Amniotic epithelial cell (primary cell): ENCODE measurements around the gene STARD10.
"Not testable (repeated sequence)": the region's sequence is repeated elsewhere in the genome, so short reads cannot be mapped to it uniquely, and the experiment has no call there.

Experiments
- DNase-seq: peaks from one replicate; pipeline ENCODE4 v3.0.0-alpha.2; 2010; ENCODE audit warnings: low read depth

STARD10 gene, protein sequence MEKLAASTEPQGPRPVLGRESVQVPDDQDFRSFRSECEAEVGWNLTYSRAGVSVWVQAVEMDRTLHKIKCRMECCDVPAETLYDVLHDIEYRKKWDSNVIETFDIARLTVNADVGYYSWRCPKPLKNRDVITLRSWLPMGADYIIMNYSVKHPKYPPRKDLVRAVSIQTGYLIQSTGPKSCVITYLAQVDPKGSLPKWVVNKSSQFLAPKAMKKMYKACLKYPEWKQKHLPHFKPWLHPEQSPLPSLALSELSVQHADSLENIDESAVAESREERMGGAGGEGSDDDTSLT

DNA sequence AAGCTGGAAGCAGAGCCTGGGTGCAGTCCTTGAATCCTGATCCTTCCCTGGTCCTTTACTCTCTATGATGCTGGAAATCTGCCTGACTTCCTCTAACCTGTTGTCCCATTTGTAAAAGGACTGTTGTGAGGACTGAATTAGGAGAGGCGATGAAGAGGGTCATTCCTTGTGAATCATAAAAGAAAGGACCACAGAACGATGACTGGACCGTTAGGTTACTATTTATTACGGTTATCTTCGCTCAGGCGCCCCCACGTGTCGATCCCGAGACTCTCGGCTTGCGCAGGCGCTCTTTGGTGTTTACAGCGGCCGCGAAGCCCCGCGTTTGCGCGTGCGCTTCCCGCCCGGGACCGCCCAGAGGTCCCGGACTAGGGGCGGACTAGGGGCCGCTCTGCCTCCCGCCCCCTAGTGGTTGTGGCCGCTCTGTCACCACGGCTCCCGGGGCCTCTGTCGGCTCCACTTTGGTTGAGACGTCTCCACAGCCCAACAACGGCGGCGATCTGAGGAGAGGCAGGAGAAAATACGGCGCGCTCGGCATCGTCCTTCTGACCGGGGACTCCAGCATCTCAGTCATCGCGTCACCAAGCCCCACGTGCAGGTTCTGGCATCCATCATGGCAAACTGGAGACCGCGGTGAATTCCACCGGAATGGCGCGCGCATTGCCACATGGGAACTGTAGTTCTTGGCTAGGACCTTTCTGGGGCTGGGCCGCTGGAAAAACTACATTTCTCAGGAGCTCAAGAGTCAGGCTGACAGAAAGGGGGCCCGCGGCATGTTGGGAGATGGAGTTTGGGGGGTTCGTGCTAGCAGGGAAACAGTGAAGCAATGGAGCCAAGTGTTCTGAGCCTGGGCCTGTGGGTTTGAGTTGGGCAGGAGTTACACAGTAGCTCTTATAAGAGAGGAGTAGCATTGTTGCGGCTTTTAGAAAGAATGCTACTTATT, at the start of gene STARD10:
STARD10 (minus strand) TSS at position 623 of the 943 bp plus-strand sequence. CDS start 12,866 bp downstream, outside the sequence.
- peak; percentile 92 for DNase-seq

DNA sequence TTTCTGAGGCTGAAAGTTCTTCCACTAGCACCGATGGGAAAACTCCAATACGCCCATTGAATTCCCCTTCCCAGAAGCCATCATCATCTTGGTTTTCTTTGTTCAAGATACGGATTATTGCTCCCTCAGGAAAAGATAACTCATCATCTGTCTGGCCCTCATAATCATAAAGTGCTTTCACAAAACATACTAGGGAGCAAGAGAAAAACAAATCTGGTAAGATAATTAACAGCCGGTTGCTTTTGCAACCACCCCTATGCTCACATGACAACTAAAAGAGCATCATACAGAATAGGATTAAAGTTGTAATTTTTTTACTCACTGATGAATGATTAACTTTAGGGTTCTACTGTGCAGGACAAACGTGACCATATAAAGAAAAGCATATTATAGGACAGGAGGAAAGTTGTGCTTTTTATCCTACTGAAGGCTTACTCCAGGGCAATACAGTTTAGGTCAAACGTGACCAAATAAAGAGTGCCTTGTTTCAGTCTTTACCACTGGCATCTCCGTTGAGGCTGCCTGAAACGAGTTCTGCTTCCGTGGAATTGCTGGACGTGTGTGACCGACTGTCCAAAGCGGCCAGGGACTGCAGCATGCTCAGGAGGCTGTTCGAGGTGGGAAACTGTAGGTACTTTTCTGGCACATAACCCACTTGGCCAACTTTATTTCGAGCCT, 48.9 kb upstream of the STARD10 start:
- DNase-seq: no peak

- DNase-seq: no peak
Measured at GRCh38 chr11:72842126-72842525, 48.3 kb upstream of the STARD10 start.

GRCh38 chr11:72841397-72841796, 47.5 kb upstream of the STARD10 start:
- no peak for DNase-seq

GRCh38 chr11:72840780-72841179, 46.9 kb upstream of the STARD10 start:
- DNase-seq: peak; percentile 98

- DNase-seq: peak; percentile 95
Measured at GRCh38 chr11:72838691-72839305, 45.0 kb upstream of the STARD10 start.

GRCh38 chr11:72836111-72836510, 42.3 kb upstream of the STARD10 start:
- no peak for DNase-seq

DNA sequence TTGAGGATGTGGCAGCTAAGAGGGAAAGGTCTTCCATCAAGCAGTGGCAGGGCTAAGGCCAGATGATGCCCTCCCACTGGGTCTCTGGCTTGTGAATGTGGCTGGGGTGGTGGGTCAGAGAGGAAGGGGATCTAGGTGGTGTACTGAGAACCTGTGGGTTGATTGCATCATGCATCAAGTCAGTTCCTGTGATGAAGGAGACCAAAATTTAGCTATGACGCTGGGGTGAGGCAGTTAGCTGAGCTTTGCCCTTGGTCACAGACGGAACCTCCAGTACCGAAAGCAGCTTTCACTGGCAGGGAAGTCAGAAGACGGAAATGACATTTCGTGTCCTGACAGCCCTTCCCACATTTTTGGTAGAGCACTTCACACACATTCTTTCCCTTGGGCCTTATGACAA, 41.1 kb upstream of the STARD10 start:
- no peak for DNase-seq

- DNase-seq: no peak
Measured at GRCh38 chr11:72833811-72834493, 40.1 kb upstream of the STARD10 start.

- no peak for DNase-seq
Measured at GRCh38 chr11:72833083-72833733, 39.4 kb upstream of the STARD10 start.

DNA sequence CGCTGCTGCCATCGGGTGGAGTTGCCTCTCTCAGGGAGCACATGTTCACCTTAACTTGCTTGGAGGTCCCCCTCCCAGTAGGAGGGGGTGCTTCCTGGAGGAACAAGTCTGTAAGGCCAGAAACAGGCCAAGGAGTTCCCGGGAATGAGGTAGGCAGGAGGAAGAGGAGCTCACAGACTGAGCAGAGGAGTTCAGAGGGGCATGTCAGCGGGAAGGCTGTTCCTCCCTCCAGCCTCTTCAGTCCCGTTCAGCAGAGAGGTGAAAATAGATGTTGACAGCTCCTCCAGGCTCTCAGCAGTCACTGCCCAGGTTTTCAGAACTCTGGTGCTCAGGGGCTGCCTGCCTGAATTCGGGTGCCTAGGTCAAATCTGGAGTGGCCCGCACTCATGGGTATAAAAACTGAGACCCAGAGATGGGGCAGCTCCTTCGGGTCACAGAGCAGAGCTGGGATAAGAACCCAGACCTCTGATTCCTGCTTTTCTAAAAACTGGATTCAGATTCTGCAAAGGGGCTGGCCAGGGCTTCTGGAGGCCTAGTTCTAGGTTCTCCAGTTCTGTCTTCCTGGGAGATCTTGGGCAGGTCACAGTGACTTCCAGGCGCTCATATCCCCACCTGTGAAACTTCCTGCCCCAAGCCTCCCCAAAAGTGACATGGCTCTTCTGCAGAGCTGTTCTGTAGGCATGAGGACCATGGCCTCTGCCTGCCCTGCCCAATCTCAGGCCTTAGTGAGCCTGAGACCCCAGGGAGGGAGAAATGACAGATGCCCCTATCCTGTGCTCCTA, 38.6 kb upstream of the STARD10 start:
- no peak for DNase-seq

DNA sequence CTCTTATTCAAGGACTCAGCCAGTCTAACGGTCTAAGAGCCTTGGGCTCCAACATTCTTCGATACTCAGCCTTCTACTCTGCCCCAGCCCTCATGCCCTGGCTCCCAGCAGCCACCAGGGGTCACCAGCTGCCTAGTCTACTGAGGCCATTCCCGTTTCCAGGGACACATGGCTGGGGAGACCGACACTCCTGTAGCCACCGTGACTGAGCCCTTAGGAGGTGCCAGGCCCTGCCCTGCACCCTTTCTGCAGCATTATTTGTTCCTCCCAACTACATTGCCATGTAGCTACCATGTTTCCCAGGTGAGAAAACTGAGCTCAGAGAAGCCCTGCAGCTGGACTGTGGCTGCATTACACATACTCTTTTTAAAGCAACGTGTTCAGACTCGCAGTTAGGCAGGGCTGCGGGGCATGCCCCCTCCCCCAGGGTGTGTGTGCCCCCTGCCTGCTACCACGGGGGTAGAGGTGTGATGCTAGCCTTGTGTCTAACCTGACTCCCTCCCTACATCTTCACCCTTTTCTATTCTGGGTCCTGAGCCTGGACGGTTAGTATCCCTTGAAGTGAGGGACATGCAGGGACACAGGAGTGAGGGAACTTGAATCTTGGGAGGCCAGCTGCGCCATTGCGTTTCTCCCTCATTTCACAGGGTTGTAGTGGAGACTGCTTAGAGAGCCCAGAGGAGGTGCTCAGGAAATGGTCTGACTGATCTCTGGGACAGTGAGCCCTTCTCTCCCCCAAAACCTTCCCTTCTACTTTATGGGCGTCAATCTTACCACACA, 37.9 kb upstream of the STARD10 start:
- DNase-seq: peak; percentile 70

DNA sequence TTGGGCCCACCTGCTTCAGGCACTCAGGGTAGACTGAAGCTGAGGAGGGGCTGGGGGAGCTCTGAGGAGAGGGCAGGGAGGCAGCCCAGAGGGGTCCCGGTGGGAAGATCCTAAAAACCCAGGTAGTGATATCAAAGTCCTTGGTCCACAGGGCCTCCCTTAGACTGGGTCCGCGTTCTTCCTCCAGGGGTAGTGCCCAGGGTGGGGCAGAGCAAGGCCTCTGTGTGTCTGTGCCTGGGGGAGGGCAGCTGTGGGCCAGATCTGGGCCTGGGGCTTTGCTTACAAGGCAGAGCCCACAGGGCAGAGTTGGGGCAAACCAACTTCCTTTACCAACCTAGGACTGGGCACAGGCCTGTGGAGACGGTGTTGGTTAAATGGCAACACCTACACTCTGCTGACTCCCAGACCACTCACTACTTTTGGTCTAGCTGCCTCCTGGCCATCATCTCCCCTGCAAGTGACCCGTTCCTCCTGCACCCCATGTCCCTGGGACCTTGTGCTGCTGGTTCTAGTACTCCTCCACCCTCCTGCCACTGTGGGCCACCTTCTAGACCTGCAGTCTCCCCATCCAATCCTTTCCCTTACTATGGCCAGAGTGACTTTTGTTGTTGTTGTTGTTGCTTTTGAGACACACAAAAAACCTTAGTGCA, 36.2 kb upstream of the STARD10 start:
- DNase-seq: no peak

GRCh38 chr11:72829178-72829577, 35.3 kb upstream of the STARD10 start:
- no peak for DNase-seq

DNA sequence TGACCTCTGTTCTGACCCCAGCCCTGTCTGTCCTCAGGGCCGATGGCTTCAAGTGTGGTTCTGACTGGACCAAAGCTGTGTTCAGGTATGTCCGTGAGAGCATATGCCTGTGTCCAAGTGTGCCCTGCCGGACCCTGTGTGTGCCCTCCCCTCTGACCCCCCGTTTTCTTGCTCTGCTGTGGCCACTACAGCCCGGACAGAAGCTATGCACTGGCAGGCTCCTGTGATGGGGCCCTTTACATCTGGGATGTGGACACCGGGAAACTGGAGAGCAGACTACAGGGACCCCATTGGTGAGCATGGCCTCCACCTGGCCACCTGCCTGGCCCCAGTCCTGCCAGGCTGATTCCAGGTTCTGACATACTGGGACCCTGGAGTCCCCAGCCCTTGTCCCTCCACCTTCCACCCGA, 34.9 kb upstream of the STARD10 start:
- DNase-seq: no peak

DNA sequence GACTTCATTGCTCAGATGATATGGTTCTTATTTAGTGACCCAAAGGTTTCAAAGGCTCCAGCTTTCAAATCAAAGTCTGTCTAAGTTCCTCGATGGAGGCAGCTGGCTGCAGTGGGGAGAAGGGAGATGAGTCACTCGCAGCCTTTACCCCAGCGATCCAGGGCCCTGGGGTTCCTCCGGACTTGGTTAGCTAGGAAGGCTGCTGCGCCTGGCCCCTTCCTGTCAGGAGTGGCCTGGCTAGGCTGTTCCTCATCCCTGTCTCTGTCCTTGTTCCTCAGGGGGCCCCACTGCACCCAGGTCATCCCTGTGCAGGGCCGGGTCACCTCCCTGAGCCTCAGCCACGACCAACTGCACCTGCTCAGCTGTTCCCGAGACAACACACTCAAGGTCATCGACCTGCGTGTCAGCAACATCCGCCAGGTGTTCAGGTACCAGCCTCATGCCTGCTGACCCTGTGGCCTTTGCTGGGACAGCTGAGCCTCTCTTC, 34.3 kb upstream of the STARD10 start:
- DNase-seq: peak; percentile 56

GRCh38 chr11:72827656-72828055, 33.8 kb upstream of the STARD10 start:
- DNase-seq: not testable (repeated sequence)

DNA sequence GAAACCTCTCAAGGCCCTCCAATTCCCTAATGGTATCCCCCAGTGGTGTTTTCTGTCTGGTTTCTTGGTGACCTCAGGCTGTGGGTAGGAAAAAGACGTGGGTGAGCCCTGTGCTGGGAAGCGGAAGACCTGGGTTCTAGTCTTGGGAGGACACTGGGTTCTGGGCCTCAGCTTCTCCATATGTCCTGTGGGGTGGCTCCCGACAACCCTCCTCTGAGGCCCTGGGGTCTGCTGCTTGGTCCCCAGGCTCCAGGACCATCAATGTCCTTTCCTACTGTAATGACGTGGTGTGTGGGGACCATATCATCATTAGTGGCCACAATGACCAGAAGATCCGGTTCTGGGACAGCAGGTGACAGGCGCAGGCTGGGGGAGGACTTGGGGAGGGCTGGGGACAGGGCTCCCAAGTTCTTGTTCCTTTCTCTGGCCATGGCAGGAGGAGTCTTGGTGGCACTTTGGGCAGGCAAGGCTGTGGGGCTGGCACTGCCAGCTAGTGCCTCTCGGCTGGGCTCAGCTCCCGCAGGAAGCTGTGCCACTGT, 33.2 kb upstream of the STARD10 start:
- DNase-seq: no peak
